K562 (cell line): ENCODE measurements around the gene CDC42EP5. TPM values are rescaled to one million over a fixed set of nuclear protein-coding genes. Genes with fewer than 3 reads are reported as not detected.

Experiments used
- ATAC-seq: fragments of 200-7000 bp; cut with Tn5 transposase; 3 replicates; pipeline ENCODE4 v1.9.1; 2020; ENCODE audit warnings: moderate library complexity
- BruUV-seq: library from RNA; stranded (reverse); fragments of 400-500 nt; replicated peaks from 2 replicates; lab custom pipeline; 2021; lab: Mats Ljungman, UMichigan
- CTCF ChIA-PET: fragments of 300-600 bp; formaldehyde crosslinking; extraction: SDS; loops from one replicate; lab custom pipeline; 2021; ENCODE audit warnings: low intra/inter-chr PET ratio; lab: Yijun Ruan, JAX
- POLR2A ChIA-PET: fragments of 300-600, 350-650 bp; sonication (Branson Sonifier 250); formaldehyde crosslinking; extraction: SDS; loops from one replicate; lab custom pipeline; 2021; ENCODE audit warnings: antibody characterized with exemption, inconsistent platforms; lab: Yijun Ruan, JAX
- DNase-seq, 4 experiments: peaks; one replicate each; pipeline versions ENCODE4 v3.0.0 to v3.0.0-alpha.2; 2011 to 2018; ENCODE audit warnings: low spot score in 3 of 4, mixed read lengths in 3 of 4; ENCODE audit errors: extremely low read depth in 1 of 4
- FAIRE-seq: peaks from 2 replicates; lab custom pipeline; 2011; peaks lifted over from hg19 to GRCh38; lab: Jason Lieb, UNC
- H2AFZ ChIP-seq: 2 replicates; pipeline ENCODE4 v1.6.0; 2011; ENCODE audit warnings: low read depth, low read length, control low read depth, inconsistent platforms
- H3K27ac ChIP-seq: fragments of 200-600 bp; 3 replicates; pipeline ENCODE4 v1.8.0; 2011; ENCODE audit warnings: low read depth, mild to moderate bottlenecking, control low read depth, inconsistent platforms, low read length, moderate library complexity, mixed read lengths; ENCODE audit errors: extremely low read depth
- H3K27me3 ChIP-seq, 2 experiments: fragments of 300-600 bp in 1 of 2; 2 replicates in 1 of 2; 3 replicates in 1 of 2; pipeline versions ENCODE4 v1.6.0 to v1.8.0; 2011; ENCODE audit warnings: inconsistent platforms in 2 of 2, low read length in 2 of 2, mild to moderate bottlenecking in 1 of 2, mixed read lengths in 1 of 2, moderate library complexity in 1 of 2; ENCODE audit not compliant: control insufficient read depth in 2 of 2, insufficient read depth in 2 of 2
- H3K36me3 ChIP-seq: fragments of 300-600 bp; 3 replicates; pipeline ENCODE4 v1.8.0; 2011; ENCODE audit warnings: mild to moderate bottlenecking, low read length, inconsistent platforms; ENCODE audit not compliant: control insufficient read depth, insufficient read depth
- H3K4me1 ChIP-seq, 2 experiments: fragments of 200-600 bp in 1 of 2; replicated peaks in 1 of 2; 2 replicates in 1 of 2; 3 replicates in 1 of 2; pipeline versions ENCODE4 v1.5.1 to v1.8.0; 2011; ENCODE audit warnings: inconsistent platforms in 2 of 2, low read length in 2 of 2, mild to moderate bottlenecking in 1 of 2, mixed read lengths in 1 of 2, moderate library complexity in 1 of 2; ENCODE audit not compliant: control insufficient read depth in 2 of 2, insufficient read depth in 2 of 2
- H3K4me2 ChIP-seq: 2 replicates; pipeline ENCODE4 v1.6.1; 2011; ENCODE audit warnings: low read length, control low read depth, inconsistent platforms, mixed read lengths; ENCODE audit not compliant: insufficient read depth
- H3K4me3 ChIP-seq: fragments of 200-600 bp; sonication (generic), shearing (Covaris generic); 2 replicates; pipeline ENCODE4 v1.5.1; 2016; ENCODE audit warnings: control low read depth, inconsistent platforms
- H3K79me2 ChIP-seq: fragments of 200-600 bp; 3 replicates; pipeline ENCODE4 v1.8.0; 2011; ENCODE audit warnings: low read length, inconsistent platforms; ENCODE audit not compliant: control insufficient read depth, insufficient read depth
- H3K9ac ChIP-seq, 2 experiments: 2 replicates each; pipeline versions ENCODE4 v1.6.0 to v1.6.1; 2011; ENCODE audit warnings: low read depth in 2 of 2, low read length in 2 of 2, control low read depth in 1 of 2, inconsistent platforms in 1 of 2, mild to moderate bottlenecking in 1 of 2, mixed read lengths in 1 of 2; ENCODE audit not compliant: insufficient read depth in 1 of 2
- H3K9me1 ChIP-seq: one replicate; pipeline ENCODE4 v1.6.0; 2011; ENCODE audit warnings: inconsistent platforms, mild to moderate bottlenecking, low read length, moderate library complexity; ENCODE audit not compliant: control insufficient read depth, insufficient read depth
- H3K9me3 ChIP-seq: replicated peaks from 2 replicates; pipeline ENCODE4 v1.5.1; 2011; ENCODE audit warnings: low read depth, low read length, inconsistent platforms; ENCODE audit not compliant: control insufficient read depth, insufficient read depth
- H4K20me1 ChIP-seq: replicated peaks from 2 replicates; pipeline ENCODE4 v1.6.1; 2011; ENCODE audit warnings: low read length, inconsistent platforms, mixed read lengths; ENCODE audit not compliant: control insufficient read depth, insufficient read depth
- BCL6 ChIP-seq: fragments of 250-450 bp; sonication (Bioruptor Pico); IDR thresholded peaks from 2 replicates; pipeline ENCODE4 v1.4.0; 2020
- CCNT2 ChIP-seq: IDR thresholded peaks from 2 replicates; pipeline ENCODE4 v1.6.1; 2011; ENCODE audit warnings: borderline replicate concordance, low read depth, mild to moderate bottlenecking, moderate library complexity, mixed read lengths, low read length; ENCODE audit not compliant: insufficient read length; ENCODE audit errors: extremely low read depth
- POLR2AphosphoS5 ChIP-seq: IDR thresholded peaks from 2 replicates; pipeline ENCODE4 v1.6.1; 2011; ENCODE audit warnings: mild to moderate bottlenecking, low read depth, low read length, moderate library complexity; ENCODE audit not compliant: control insufficient read depth, insufficient read depth
- POLR2B ChIP-seq: fragments of 450-650 bp; IDR thresholded peaks from 2 replicates; pipeline ENCODE4 v1.6.1; 2018; ENCODE audit warnings: low read depth; ENCODE audit not compliant: partially characterized antibody
- PPARD ChIP-seq: fragments of 250-450 bp; sonication (Bioruptor Pico); IDR thresholded peaks from 2 replicates; pipeline ENCODE4 v1.8.0; 2022; ENCODE audit warnings: inconsistent platforms, mild to moderate bottlenecking, moderate library complexity
- ZC3H4 ChIP-seq: sonication (generic); formaldehyde crosslinking; IDR thresholded peaks from 2 replicates; pipeline ENCODE4 v1.9.0; 2021; ENCODE audit warnings: missing genetic modification reagents, borderline replicate concordance
- ZFX ChIP-seq: sonication (generic); formaldehyde crosslinking; IDR thresholded peaks from 2 replicates; pipeline ENCODE4 v1.8.0; 2022; ENCODE audit warnings: mild to moderate bottlenecking, missing genetic modification reagents, moderate library complexity
- ZNF24 ChIP-seq: fragments of 450-650 bp; IDR thresholded peaks from 2 replicates; pipeline ENCODE4 v1.6.1; 2016
- ZNF512 ChIP-seq: IDR thresholded peaks from 2 replicates; pipeline ENCODE4 v1.6.1; 2016; ENCODE audit warnings: missing genetic modification characterization, missing compliant biosample characterization
- WGBS: fragments of 100-300 bp; shearing (Covaris generic); methylation state at CpG from one replicate; pipeline ENCODE4 v1.1.6; 2016; ENCODE audit warnings: low coverage, mixed read lengths; ENCODE audit not compliant: insufficient coverage; ENCODE audit errors: missing lambda C conversion rate; 5-methylcytosine and 5-hydroxymethylcytosine counted together
- in situ Hi-C: fragments of 300-500 bp; cut with MboI; formaldehyde crosslinking; loops from 4 replicates; pipeline ENCODE4 v1.15.0; 2018; ENCODE audit warnings: inconsistent platforms, mixed read lengths
- intact Hi-C: fragments of 100-400 bp; cut with micrococcal nuclease; formaldehyde crosslinking; loops from 2 replicates; pipeline ENCODE4 v1.14.2; 2022
- polyA plus RNA-seq, 8 experiments: library from polyadenylated mRNA; depleted of rRNA in 4 of 8; stranded (reverse) in 5 of 8; unstranded in 3 of 8; fragments of >200 nt; fragmentation: Nextera tagmentation in 2 of 8; fragmentation: Illumina TruSeq in 1 of 8; extraction: Ambion mirVana in 2 of 8; extraction: Trizol in 1 of 8; gene quantifications; 2 replicates each; pipeline versions ENCODE4 v1.2.1 to v1.2.3, GENCODE V29; 2011 to 2014; ENCODE audit warnings: inconsistent platforms in 1 of 8, missing spikeins in 1 of 8
- total RNA-seq, 7 experiments: library from RNA; depleted of rRNA in 6 of 7; stranded (reverse); fragments of >200 nt in 6 of 7; fragmentation: Illumina TruSeq in 2 of 7; extraction: Trizol in 2 of 7; gene quantifications; 2 replicates each; pipeline versions ENCODE4 v1.2.1 to v1.2.3, GENCODE V29; 2011 to 2021; ENCODE audit warnings: low replicate concordance in 1 of 7
- TF ChIP-seq, protein P1 (sequence below): fragments of 450-650 bp; IDR thresholded peaks from 2 replicates; pipeline ENCODE4 v1.7.1; 2018; ENCODE audit warnings: mild to moderate bottlenecking, low read depth; ENCODE audit not compliant: partially characterized antibody
- TF ChIP-seq, protein P2 (sequence below), 3 experiments: fragments of 200-800 bp in 1 of 3; sonication (Bioruptor generic) in 1 of 3; sonication (generic) in 1 of 3; formaldehyde crosslinking in 1 of 3; IDR thresholded peaks; 2 replicates each; pipeline versions ENCODE4 v1.6.1 to v1.8.0; 2016 to 2022; ENCODE audit warnings: mild to moderate bottlenecking in 2 of 3, missing compliant biosample characterization in 2 of 3, missing genetic modification characterization in 2 of 3, missing genetic modification reagents in 1 of 3

The CDC42EP5 gene
- total and polyA plus RNA-seq, 9 of the 15 experiments (the other 6 are each of a cell fraction or from before 2014, with no cell fraction given), result 0.15 to 0.38 TPM; not detected in 7

DNA sequence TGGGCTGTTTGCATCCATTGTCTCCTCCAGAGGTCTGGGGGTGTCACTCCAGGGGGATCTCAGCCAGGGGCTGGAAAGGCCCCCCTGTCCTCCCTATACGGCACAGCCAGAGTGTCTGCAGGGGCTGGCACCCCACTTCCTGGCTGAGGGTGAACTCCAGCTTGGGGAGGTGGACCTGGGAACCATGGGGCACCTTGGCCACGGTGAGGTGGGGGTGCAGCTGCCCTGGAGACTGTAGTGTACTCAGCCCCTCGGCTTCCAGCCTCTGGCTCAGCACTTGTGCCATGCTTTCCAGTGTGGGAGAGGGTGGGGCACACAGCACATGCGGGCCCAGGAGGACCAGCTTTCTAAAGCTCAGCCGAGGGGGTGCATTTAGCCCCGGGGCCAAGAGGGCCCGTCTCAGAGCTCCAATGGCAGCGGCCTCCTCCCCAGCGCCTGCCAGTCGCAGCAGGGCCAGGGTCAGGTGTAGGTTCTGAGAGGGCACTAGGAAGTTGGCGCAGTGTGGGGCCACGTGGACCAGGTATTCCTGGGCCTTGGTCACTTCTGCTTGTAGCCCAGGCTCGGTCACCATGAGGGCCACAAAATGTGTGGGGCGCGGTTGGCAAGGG, 10.9 kb downstream of the CDC42EP5 start:
- Histone ChIP-seq H3K4me3 (no peak overlapping the region), H3K36me3 (peaks cover 53% of the 10 kb centered on the region), H3K9ac (peak overlapping the region in 1 of 2 experiments; percentile 90; a peak in 2 of 4 replicates), H4K20me1 (peaks cover 14% of the 10 kb centered on the region; the same call in 1 of the 2 replicates), H3K4me2 (no peak overlapping the region), H3K27ac (no peak overlapping the region), H2AFZ (no peak overlapping the region), H3K9me1 (no peaks in the 10 kb centered on the region), H3K4me1 (peaks cover 0 to 43% of the 10 kb centered on the region in 2 experiments; a peak in 2 of 5 replicates), H3K79me2 (no peaks in the 10 kb centered on the region), H3K9me3 (no peaks in the 10 kb centered on the region), H3K27me3 (no peaks in the 10 kb centered on the region)
- POLR2A ChIA-PET, result interaction anchor here (2.0 to 2.1 kb wide), 2 partner anchors 8 to 14 kb away, joined by 11 to 34 read pairs; partner anchors contain the start of gene LENG8
- TF ChIP-seq, protein P1, sequence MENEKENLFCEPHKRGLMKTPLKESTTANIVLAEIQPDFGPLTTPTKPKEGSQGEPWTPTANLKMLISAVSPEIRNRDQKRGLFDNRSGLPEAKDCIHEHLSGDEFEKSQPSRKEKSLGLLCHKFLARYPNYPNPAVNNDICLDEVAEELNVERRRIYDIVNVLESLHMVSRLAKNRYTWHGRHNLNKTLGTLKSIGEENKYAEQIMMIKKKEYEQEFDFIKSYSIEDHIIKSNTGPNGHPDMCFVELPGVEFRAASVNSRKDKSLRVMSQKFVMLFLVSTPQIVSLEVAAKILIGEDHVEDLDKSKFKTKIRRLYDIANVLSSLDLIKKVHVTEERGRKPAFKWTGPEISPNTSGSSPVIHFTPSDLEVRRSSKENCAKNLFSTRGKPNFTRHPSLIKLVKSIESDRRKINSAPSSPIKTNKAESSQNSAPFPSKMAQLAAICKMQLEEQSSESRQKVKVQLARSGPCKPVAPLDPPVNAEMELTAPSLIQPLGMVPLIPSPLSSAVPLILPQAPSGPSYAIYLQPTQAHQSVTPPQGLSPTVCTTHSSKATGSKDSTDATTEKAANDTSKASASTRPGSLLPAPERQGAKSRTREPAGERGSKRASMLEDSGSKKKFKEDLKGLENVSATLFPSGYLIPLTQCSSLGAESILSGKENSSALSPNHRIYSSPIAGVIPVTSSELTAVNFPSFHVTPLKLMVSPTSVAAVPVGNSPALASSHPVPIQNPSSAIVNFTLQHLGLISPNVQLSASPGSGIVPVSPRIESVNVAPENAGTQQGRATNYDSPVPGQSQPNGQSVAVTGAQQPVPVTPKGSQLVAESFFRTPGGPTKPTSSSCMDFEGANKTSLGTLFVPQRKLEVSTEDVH, result peak; percentile 26
- TF ChIP-seq ZFX (CRISPR knock-in tag) (peak; percentile 32; the same call in 1 of the 2 replicates), BCL6 (CRISPR knock-in tag) (no peak), ZNF512 (no peak), POLR2AphosphoS5 (0 out of 2 replicates have a peak, but pooled peaks have one; percentile 10), ZNF24 (no peak), PPARD (CRISPR knock-in tag) (no peak), POLR2B (peak; percentile 66), ZC3H4 (0 out of 2 replicates have a peak, but pooled peaks have one; percentile 55), CCNT2 (peak; percentile 15)
- TF ChIP-seq, protein P2, sequence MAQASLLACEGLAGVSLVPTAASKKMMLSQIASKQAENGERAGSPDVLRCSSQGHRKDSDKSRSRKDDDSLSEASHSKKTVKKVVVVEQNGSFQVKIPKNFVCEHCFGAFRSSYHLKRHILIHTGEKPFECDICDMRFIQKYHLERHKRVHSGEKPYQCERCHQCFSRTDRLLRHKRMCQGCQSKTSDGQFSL (CRISPR knock-in tag; IDR thresholded peaks at IDR 0.05), result 0 out of 2 replicates have a peak, but pooled peaks have one; percentile 18
- TF ChIP-seq, protein P2 (tag; IDR thresholded peaks at IDR 0.05), result no peak; a peak in 1 of 4 replicates
- ATAC-seq (no peak), DNase-seq (peak in 1 of 4 experiments; percentile 5), FAIRE-seq (no peak)
- intact Hi-C loops, result no loop called here
- 91% methylated on average over 15 of the region's 15 CpGs for WGBS
- CTCF ChIA-PET, result no interaction called here
- BruUV-seq, result TSS peak; percentile 75
- in situ Hi-C loops, result no loop called here
